Epithelial cell of esophagus (primary cell): ENCODE data around the gene CACNA1D.
"Not testable (repeated sequence)": the region's sequence is repeated elsewhere in the genome, so short reads cannot be mapped to it uniquely, and the experiment has no call there.

Experiments
- DNase-seq: peaks from one replicate; pipeline ENCODE4 v3.0.0; 2010; ENCODE audit warnings: low read depth
- H3K4me3 ChIP-seq: 2 replicates; pipeline ENCODE4 v1.5.1; 2011; ENCODE audit warnings: mild to moderate bottlenecking, low read length, control low read depth
- TF ChIP-seq, protein P1 (sequence below): IDR thresholded peaks from 2 replicates; pipeline ENCODE4 v1.5.1; 2011; ENCODE audit warnings: low read depth, mild to moderate bottlenecking, low read length, control low read depth, inconsistent platforms; ENCODE audit not compliant: insufficient read depth; ENCODE audit errors: missing control alignments

The CACNA1D gene

DNA sequence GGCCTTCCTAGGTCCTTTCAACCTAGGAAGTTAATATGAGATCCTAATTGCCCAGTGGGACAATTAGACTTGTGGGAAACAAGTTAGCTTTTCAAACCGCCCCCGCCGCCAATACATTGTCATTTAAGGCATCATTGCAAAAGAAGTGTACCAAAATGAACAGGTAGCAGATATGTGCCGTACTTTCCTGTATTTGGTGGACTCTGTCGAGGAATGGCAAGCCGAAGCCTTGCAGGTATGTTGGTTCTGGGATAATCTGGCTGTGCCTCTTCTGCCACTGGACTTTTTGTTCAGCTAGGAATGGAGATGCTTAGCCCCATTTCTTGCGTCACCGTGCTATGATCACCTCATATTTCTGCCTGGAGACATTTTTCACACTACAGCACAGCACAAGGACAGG, 157.5 kb downstream of the CACNA1D start:
- TF ChIP-seq, protein P1, sequence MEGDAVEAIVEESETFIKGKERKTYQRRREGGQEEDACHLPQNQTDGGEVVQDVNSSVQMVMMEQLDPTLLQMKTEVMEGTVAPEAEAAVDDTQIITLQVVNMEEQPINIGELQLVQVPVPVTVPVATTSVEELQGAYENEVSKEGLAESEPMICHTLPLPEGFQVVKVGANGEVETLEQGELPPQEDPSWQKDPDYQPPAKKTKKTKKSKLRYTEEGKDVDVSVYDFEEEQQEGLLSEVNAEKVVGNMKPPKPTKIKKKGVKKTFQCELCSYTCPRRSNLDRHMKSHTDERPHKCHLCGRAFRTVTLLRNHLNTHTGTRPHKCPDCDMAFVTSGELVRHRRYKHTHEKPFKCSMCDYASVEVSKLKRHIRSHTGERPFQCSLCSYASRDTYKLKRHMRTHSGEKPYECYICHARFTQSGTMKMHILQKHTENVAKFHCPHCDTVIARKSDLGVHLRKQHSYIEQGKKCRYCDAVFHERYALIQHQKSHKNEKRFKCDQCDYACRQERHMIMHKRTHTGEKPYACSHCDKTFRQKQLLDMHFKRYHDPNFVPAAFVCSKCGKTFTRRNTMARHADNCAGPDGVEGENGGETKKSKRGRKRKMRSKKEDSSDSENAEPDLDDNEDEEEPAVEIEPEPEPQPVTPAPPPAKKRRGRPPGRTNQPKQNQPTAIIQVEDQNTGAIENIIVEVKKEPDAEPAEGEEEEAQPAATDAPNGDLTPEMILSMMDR: no peak
- no peak for DNase-seq
- no peak overlapping the region for H3K4me3 ChIP-seq

GRCh38 chr3:53657651-53658050, 163.2 kb downstream of the CACNA1D start:
- TF ChIP-seq, protein P1: no peak

GRCh38 chr3:53658613-53659193, 164.3 kb downstream of the CACNA1D start:
- TF ChIP-seq, protein P1: no peak
- no peak for DNase-seq
- no peak overlapping the region for H3K4me3 ChIP-seq

More at GRCh38 chr3:53657651-53658050, 163.2 kb downstream of the CACNA1D start:
- H3K4me3 ChIP-seq: no peak overlapping the region
- DNase-seq: no peak

DNA sequence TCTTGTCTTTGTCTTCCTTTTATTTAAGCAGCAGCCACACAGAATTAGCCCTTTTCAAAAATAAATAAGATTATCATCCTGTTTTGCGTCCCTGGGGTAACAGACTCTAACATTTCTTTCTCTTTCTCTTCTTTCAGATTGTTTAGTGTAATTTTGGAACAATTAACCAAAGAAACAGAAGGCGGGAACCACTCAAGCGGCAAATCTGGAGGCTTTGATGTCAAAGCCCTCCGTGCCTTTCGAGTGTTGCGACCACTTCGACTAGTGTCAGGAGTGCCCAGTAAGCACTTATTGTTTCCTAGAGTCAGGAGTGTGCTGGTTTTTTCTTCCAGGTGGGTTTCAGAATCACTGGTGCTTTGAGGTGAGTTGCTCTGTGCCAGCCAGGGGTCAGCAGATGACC, 165.6 kb downstream of the CACNA1D start:
- TF ChIP-seq, protein P1: no peak
- no peak for DNase-seq

DNA sequence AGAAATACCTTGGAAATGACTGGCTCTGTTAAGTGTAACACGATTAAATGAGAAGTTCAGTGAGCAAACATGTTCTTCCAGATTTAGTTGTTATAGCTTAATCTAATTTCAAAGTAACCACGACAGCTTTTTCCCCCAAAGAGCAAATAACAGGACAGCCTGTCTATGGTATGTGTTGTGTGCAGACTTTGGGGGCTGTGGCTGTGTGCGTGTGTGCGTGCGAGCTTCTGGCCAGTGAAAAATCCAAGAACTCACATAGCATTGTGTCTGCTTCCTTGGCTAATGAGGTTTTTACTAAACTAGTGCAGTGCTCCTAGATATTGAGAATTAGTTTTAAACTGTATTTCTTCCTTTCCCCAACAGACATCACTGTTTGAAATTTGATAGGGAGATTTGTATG, 167.1 kb downstream of the CACNA1D start:
- no peak overlapping the region for H3K4me3 ChIP-seq
- no peak for DNase-seq
- TF ChIP-seq, protein P1: no peak

More for the DNA sequence above, 165.6 kb downstream of the CACNA1D start:
- H3K4me3 ChIP-seq: no peak overlapping the region

DNA sequence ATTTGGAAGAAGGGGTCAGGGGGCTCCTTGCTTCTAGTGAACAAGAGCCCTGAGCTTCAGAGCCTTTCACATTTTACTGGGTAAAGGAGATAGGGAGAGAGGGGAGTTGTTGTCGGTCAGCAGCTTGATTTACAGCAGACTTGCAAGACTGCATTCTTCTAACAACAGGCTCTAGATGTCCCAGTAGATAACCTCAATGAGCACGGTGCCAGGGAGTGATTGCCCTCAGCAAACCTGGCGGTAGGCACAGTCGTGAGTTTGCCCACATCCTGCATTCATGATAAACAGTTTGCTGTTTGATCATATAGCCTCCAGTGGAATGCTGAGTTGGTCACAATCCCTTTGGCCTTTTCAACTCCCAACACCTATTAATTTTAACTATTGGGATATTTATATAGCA, 170.4 kb downstream of the CACNA1D start:
- not testable (repeated sequence) for DNase-seq, H3K4me3 ChIP-seq

DNA sequence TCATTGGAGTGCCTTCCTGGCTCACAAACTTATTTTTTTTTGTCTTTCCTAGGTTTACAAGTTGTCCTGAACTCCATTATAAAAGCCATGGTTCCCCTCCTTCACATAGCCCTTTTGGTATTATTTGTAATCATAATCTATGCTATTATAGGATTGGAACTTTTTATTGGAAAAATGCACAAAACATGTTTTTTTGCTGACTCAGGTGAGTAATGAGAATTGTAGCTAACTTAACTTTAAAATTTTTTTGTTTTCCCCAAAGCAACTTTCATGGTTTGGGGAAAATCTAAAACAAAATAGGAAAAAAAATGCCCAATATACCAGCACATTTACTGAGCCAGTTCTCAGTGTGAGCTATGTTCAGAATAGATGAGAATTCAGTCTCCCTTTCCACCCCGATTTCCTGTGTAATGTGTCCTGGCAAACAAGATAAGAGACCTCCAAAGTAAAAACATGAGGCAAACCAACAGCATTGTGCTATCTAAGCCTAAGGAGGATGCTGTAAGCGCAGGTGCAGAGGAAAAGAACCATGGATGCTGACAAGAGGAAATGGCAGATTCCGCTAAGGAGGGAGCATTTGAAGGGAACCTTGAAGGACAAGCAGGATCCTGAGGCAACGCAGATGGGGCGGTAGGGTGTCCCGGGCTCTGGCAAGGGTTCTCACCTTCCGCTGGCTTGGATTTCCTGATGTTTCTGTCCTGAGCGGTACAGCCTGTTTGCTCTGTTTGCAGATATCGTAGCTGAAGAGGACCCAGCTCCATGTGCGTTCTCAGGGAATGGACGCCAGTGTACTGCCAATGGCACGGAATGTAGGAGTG, 171.4 kb downstream of the CACNA1D start:
- TF ChIP-seq, protein P1: no peak
- H3K4me3 ChIP-seq: no peak overlapping the region
- DNase-seq: no peak
